Tibial artery (tissue), 4 donors: ENCODE measurements around the gene BTBD6.

Experiments
- DNase-seq, 2 donors: peaks; one replicate each; pipeline ENCODE4 v3.0.0-alpha.2; 2019
- H3K27ac ChIP-seq, 2 donors: fragments of 200-600 bp; sonication (generic) in 1 of 2; 1 replicate in 1 of 2; 2 replicates in 1 of 2; pipeline ENCODE4 v1.5.1; 2018 to 2019; ENCODE audit warnings: mild to moderate bottlenecking in 1 of 2
- H3K27me3 ChIP-seq, 2 donors: fragments of 200-600 bp; sonication (generic) in 1 of 2; one replicate each; pipeline versions ENCODE4 v1.5.1 to v1.6.0; 2016 to 2019
- H3K36me3 ChIP-seq, 3 donors: fragments of 200-600 bp; sonication (generic) in 2 of 3; one replicate each; pipeline ENCODE4 v1.5.1; 2016 to 2019; ENCODE audit warnings: mild to moderate bottlenecking in 2 of 3
- H3K4me1 ChIP-seq, 4 donors: fragments of 200-600 bp; sonication (generic) in 2 of 4; 1 replicate in 3 of 4; 2 replicates in 1 of 4; pipeline ENCODE4 v1.5.1; 2016 to 2019
- H3K4me3 ChIP-seq, 2 donors: fragments of 200-600 bp; sonication (generic) in 1 of 2; 1 replicate in 1 of 2; 2 replicates in 1 of 2; pipeline ENCODE4 v1.5.1; 2018 to 2019; ENCODE audit warnings: mild to moderate bottlenecking in 2 of 2
- H3K9me3 ChIP-seq, 3 donors: fragments of 200-600 bp; sonication (generic) in 1 of 3; one replicate each; pipeline ENCODE4 v1.5.1; 2016 to 2019
- CTCF ChIP-seq, 2 experiments: fragments of 200-600 bp in 1 of 2; fragments of 450-650 bp in 1 of 2; IDR thresholded peaks; one replicate each; pipeline ENCODE4 v1.5.1; 2017 to 2019; ENCODE audit warnings: antibody characterized with exemption in 2 of 2, mild to moderate bottlenecking in 1 of 2, moderate library complexity in 1 of 2
- intact Hi-C: fragments of 100-400 bp; cut with DNase I; formaldehyde crosslinking; loops from one replicate; pipeline ENCODE4 v1.15.0; 2023; ENCODE audit warnings: low total_unique reads

The BTBD6 gene

GRCh38 chr14:105255021-105255507 is 6.7 kb downstream of the BTBD6 start:
- TF ChIP-seq CTCF (IDR thresholded peaks at IDR 0.05) = no peak
- H3K36me3 ChIP-seq = peaks cover 11 to 70% (median 49%) of the 10 kb centered on the region in 3 donors
- H3K9me3 ChIP-seq = no peaks in the 10 kb centered on the region
- peaks cover 0 to under 1% (median under 1%) of the 10 kb centered on the region in 4 donors for H3K4me1 ChIP-seq
- peak in 1 of 2 donors; percentile 55 for DNase-seq
- no peak overlapping the region for H3K4me3 ChIP-seq
- intact Hi-C loops = loop anchor here (10.0 kb wide), 1 partner anchor 60 kb away; the partner anchor contains the start of gene PACS2
- no peaks in the 10 kb centered on the region for H3K27me3 ChIP-seq
- H3K27ac ChIP-seq = no peak overlapping the region

GRCh38 chr14:105256292-105256960 is 8.1 kb downstream of the BTBD6 start:
- peak in 1 of 2 donors; percentile 58 for DNase-seq
- Histone ChIP-seq H3K27ac (no peak overlapping the region), H3K36me3 (peaks cover 10 to 67% (median 41%) of the 10 kb centered on the region in 3 donors), H3K9me3 (no peaks in the 10 kb centered on the region), H3K4me3 (no peak overlapping the region), H3K4me1 (no peaks in the 10 kb centered on the region), H3K27me3 (no peaks in the 10 kb centered on the region)
- intact Hi-C loops = loop anchor here (10.0 kb wide), 1 partner anchor 58 kb away; the partner anchor contains the start of gene PACS2
- no peak for TF ChIP-seq CTCF (IDR thresholded peaks at IDR 0.05)

- no peak for TF ChIP-seq CTCF (IDR thresholded peaks at IDR 0.05)
- H3K36me3 ChIP-seq = peaks cover 0 to 57% (median 34%) of the 10 kb centered on the region in 3 donors
- no peaks in the 10 kb centered on the region for H3K9me3 ChIP-seq
- DNase-seq = peak in 1 of 2 donors; percentile 61
- intact Hi-C loops = loop anchor here (10.0 kb wide), 1 partner anchor 57 kb away; the partner anchor contains the start of gene PACS2
- no peak overlapping the region for H3K4me3 ChIP-seq
- no peak overlapping the region for H3K27ac ChIP-seq
- no peaks in the 10 kb centered on the region for H3K27me3 ChIP-seq
- no peaks in the 10 kb centered on the region for H3K4me1 ChIP-seq
Observed at GRCh38 chr14:105257464-105257863, 9.1 kb downstream of the BTBD6 start.

GRCh38 chr14:105258846-105259245 is 10.5 kb downstream of the BTBD6 start:
- intact Hi-C loops = loop anchor here (10.0 kb wide), 1 partner anchor 56 kb away; the partner anchor contains the start of gene PACS2
- no peak for DNase-seq
- Histone ChIP-seq H3K4me3 (no peak overlapping the region), H3K27me3 (no peaks in the 10 kb centered on the region), H3K36me3 (peaks cover 0 to 48% (median 28%) of the 10 kb centered on the region in 3 donors), H3K9me3 (no peaks in the 10 kb centered on the region), H3K4me1 (no peaks in the 10 kb centered on the region), H3K27ac (no peak overlapping the region)
- TF ChIP-seq CTCF (IDR thresholded peaks at IDR 0.05) = no peak

- intact Hi-C loops = no loop called here
- H3K4me3 ChIP-seq = no peak overlapping the region
- peaks cover 7 to 52% (median 25%) of the 10 kb centered on the region in 3 donors for H3K36me3 ChIP-seq
- no peak overlapping the region for H3K27ac ChIP-seq
- DNase-seq = no peak
- no peak for TF ChIP-seq CTCF (IDR thresholded peaks at IDR 0.05)
- H3K9me3 ChIP-seq = no peaks in the 10 kb centered on the region
- H3K27me3 ChIP-seq = no peaks in the 10 kb centered on the region
- H3K4me1 ChIP-seq = no peaks in the 10 kb centered on the region
Observed at GRCh38 chr14:105260959-105261358, 12.6 kb downstream of the BTBD6 start.
